Spleen (tissue), 11 donors: ENCODE data around the gene FSHR. TPM values are rescaled to one million over a fixed set of nuclear protein-coding genes. Genes with fewer than 3 reads are reported as not detected.

Experiments used
- DNase-seq: peaks from one replicate; pipeline ENCODE4 v3.0.0-alpha.2; 2020
- H3K27ac ChIP-seq, 8 donors: fragments of 200-600 bp; sonication (generic) in 7 of 8; 1 replicate in 4 of 8; 2 replicates in 4 of 8; pipeline versions ENCODE4 v1.5.0 to v1.8.0; 2016 to 2021; ENCODE audit warnings: inconsistent platforms in 4 of 8, mild to moderate bottlenecking in 4 of 8, moderate library complexity in 1 of 8
- H3K27me3 ChIP-seq, 7 donors: fragments of 200-600 bp; sonication (generic) in 6 of 7; replicated peaks in 1 of 7; 1 replicate in 4 of 7; 2 replicates in 3 of 7; pipeline versions ENCODE4 v1.5.0 to v1.8.0; 2016 to 2021; ENCODE audit warnings: inconsistent platforms in 3 of 7, mild to moderate bottlenecking in 1 of 7
- H3K36me3 ChIP-seq, 6 donors: fragments of 200-600 bp; sonication (generic) in 5 of 6; 1 replicate in 4 of 6; 2 replicates in 2 of 6; pipeline versions ENCODE4 v1.5.0 to v1.8.0; 2016 to 2021; ENCODE audit warnings: inconsistent platforms in 2 of 6
- H3K4me1 ChIP-seq, 6 donors: fragments of 200-600 bp; sonication (generic) in 5 of 6; 1 replicate in 3 of 6; 2 replicates in 3 of 6; pipeline versions ENCODE4 v1.5.0 to v1.8.0; 2016 to 2021; ENCODE audit warnings: inconsistent platforms in 3 of 6
- H3K4me3 ChIP-seq, 8 donors: fragments of 200-600 bp; sonication (generic) in 7 of 8; 1 replicate in 4 of 8; 2 replicates in 4 of 8; pipeline versions ENCODE4 v1.5.0 to v1.8.0; 2016 to 2021; ENCODE audit warnings: inconsistent platforms in 4 of 8, mild to moderate bottlenecking in 4 of 8, moderate library complexity in 2 of 8
- H3K9me3 ChIP-seq, 8 donors: fragments of 200-600 bp; sonication (generic) in 7 of 8; 1 replicate in 4 of 8; 2 replicates in 4 of 8; pipeline versions ENCODE4 v1.5.0 to v1.8.0; 2016 to 2021; ENCODE audit warnings: inconsistent platforms in 4 of 8
- POLR2A ChIP-seq, 3 donors: fragments of 450-650 bp; IDR thresholded peaks; one replicate each; pipeline ENCODE4 v1.5.1; 2017; ENCODE audit warnings: antibody characterized with exemption in 3 of 3, mild to moderate bottlenecking in 1 of 3
- POLR2AphosphoS5 ChIP-seq, 3 donors: sonication (generic); formaldehyde crosslinking; IDR thresholded peaks; one replicate each; pipeline ENCODE4 v1.5.1; 2017; ENCODE audit warnings: antibody characterized with exemption in 3 of 3
- WGBS, 5 donors: extraction: QIAGEN DNeasy Blood & Tissue Kit in 3 of 5; methylation state at CpG; one replicate each; pipeline versions ENCODE4 v1.1.5 to v1.1.7; 2013 to 2018; 5-methylcytosine and 5-hydroxymethylcytosine counted together
- intact Hi-C: fragments of 100-400 bp; cut with DNase I; formaldehyde crosslinking; loops from one replicate; pipeline ENCODE4 v1.15.0; 2023; ENCODE audit warnings: low total_unique reads
- polyA plus RNA-seq, 3 donors: library from polyadenylated mRNA; stranded (reverse); fragments of 200-250 nt; gene quantifications; one replicate each; pipeline ENCODE4 v1.2.1, GENCODE V29; 2013
- total RNA-seq, 7 donors: library from RNA; depleted of rRNA in 3 of 7; stranded (reverse); fragments of >200 nt in 3 of 7; fragmentation: NEBNext Ultra II Directional in 4 of 7; extraction: Animal tissue kit (Norgen Biotek cat#: 25700) in 4 of 7; gene quantifications; one replicate each; pipeline versions ENCODE4 v1.1.0 to v1.2.1, GENCODE V29; 2016 to 2021
- TF ChIP-seq, protein P1 (sequence below), 11 experiments: fragments of 200-600 bp in 7 of 11; fragments of 450-650 bp in 4 of 11; sonication (generic) in 4 of 11; IDR thresholded peaks in 8 of 11; conservative IDR thresholded peaks in 3 of 11; 1 replicate in 7 of 11; 2 replicates in 4 of 11; pipeline versions ENCODE4 v1.4.0 to v1.8.0; 2016 to 2021; ENCODE audit warnings: antibody characterized with exemption in 11 of 11, inconsistent platforms in 4 of 11, mild to moderate bottlenecking in 1 of 11
- donor health status: healthy with polysubstance abuse.
- donor health status: DM: no; HTN: no; CAD: no; lungs with moderate emphysema.
- donor health status: DM: no; HTN: no; CAD: no.
- donor health status: Bipolar disorder and iron deficiency.
- donor health status: healthy.
- donor health status: DM: no; HTN: no; CAD: no.
- donor health status: DM: yes; HTN: yes; CAD: no.

FSHR gene
- total and polyA plus RNA-seq, 10 donors = 0.03 TPM; not detected in 9

GRCh38 chr2:49111006-49111405 lies 43.3 kb downstream of the FSHR start:
- Histone ChIP-seq H3K27me3 (no peaks in the 10 kb centered on the region), H3K4me1 (no peaks in the 10 kb centered on the region), H3K36me3 (no peaks in the 10 kb centered on the region), H3K4me3 (no peak overlapping the region), H3K9me3 (no peaks in the 10 kb centered on the region), H3K27ac (no peak overlapping the region)
- intact Hi-C loops = no loop called here
- DNase-seq = no peak
- WGBS, 5 donors = 82 to 96% (median 88%) methylated on average over 2 of the region's 2 CpGs
- TF ChIP-seq POLR2AphosphoS5 (IDR thresholded peaks at IDR 0.05) = no peak

DNA sequence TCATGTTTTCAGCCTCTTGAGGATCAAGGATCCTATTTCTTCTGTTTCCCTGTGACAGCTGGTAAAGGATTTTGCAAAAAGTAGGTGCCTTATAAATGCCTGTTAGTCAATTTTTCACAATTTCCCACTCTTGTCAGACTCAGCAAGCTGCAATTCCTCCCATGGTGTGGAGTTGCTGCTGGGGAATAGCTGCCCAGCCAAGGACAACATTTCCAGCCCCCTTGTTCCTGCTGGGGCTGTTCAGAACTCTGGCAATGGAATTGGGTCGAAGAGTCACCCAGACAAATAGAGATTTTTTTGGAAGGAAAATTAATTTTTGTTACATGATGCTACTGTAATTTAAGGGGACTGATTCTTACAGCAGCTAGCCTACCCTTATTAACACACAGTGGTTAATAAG lies 43.7 kb downstream of the FSHR start:
- Histone ChIP-seq H3K4me3 (no peak overlapping the region), H3K27me3 (no peaks in the 10 kb centered on the region), H3K4me1 (no peaks in the 10 kb centered on the region), H3K9me3 (no peaks in the 10 kb centered on the region), H3K27ac (no peak overlapping the region), H3K36me3 (no peaks in the 10 kb centered on the region)
- TF ChIP-seq, protein P1, sequence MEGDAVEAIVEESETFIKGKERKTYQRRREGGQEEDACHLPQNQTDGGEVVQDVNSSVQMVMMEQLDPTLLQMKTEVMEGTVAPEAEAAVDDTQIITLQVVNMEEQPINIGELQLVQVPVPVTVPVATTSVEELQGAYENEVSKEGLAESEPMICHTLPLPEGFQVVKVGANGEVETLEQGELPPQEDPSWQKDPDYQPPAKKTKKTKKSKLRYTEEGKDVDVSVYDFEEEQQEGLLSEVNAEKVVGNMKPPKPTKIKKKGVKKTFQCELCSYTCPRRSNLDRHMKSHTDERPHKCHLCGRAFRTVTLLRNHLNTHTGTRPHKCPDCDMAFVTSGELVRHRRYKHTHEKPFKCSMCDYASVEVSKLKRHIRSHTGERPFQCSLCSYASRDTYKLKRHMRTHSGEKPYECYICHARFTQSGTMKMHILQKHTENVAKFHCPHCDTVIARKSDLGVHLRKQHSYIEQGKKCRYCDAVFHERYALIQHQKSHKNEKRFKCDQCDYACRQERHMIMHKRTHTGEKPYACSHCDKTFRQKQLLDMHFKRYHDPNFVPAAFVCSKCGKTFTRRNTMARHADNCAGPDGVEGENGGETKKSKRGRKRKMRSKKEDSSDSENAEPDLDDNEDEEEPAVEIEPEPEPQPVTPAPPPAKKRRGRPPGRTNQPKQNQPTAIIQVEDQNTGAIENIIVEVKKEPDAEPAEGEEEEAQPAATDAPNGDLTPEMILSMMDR (IDR thresholded peaks at IDR 0.05 in 8 of 11, conservative IDR thresholded peaks at IDR 0.05 in 3 of 11) = no peak
- no peak for TF ChIP-seq POLR2AphosphoS5 (IDR thresholded peaks at IDR 0.05)
- TF ChIP-seq POLR2A (IDR thresholded peaks at IDR 0.05) = no peak
- 50 to 78% (median 71%) methylated on average over 1 of the region's 1 CpG for WGBS, 5 donors
- DNase-seq = no peak
- intact Hi-C loops = no loop called here

DNA sequence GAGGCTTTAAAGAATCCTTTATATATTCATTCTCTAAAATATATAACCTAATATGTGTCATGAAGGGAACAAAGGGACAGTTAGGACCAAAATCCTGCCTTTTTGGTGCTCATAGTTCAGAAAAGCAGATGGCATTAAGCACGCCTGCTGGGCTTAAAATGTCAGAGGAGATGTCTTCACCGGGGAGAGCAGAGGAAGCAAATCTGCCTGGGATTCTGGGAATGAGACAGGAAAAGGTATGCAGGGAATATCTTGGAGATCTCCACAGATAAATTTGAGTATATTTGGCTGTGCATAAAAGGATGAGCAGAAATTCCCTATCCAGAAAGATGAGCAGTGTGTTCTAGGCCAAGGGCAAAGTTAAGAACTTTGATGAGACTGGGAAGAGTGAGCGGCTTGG lies 45.5 kb downstream of the FSHR start:
- Histone ChIP-seq H3K4me3 (no peak overlapping the region), H3K36me3 (no peaks in the 10 kb centered on the region), H3K27me3 (no peaks in the 10 kb centered on the region), H3K9me3 (no peaks in the 10 kb centered on the region), H3K4me1 (no peaks in the 10 kb centered on the region), H3K27ac (no peak overlapping the region)
- WGBS, 5 donors = 74 to 85% (median 78%) methylated on average over 3 of the region's 3 CpGs
- TF ChIP-seq POLR2AphosphoS5 (IDR thresholded peaks at IDR 0.05) = no peak
- no peak for DNase-seq
- intact Hi-C loops = no loop called here

- WGBS, 5 donors = 46 to 65% (median 61%) methylated on average over 3 of the region's 3 CpGs
- DNase-seq = no peak
- intact Hi-C loops = no loop called here
- no peaks in the 10 kb centered on the region for H3K9me3 ChIP-seq
- no peak overlapping the region for H3K4me3 ChIP-seq
- H3K4me1 ChIP-seq = no peaks in the 10 kb centered on the region
- no peaks in the 10 kb centered on the region for H3K27me3 ChIP-seq
- TF ChIP-seq POLR2AphosphoS5 (IDR thresholded peaks at IDR 0.05) (no peak), POLR2A (IDR thresholded peaks at IDR 0.05) (no peak)
- TF ChIP-seq, protein P1 (IDR thresholded peaks at IDR 0.05 in 8 of 11, conservative IDR thresholded peaks at IDR 0.05 in 3 of 11) = no peak
- H3K27ac ChIP-seq = no peak overlapping the region
- H3K36me3 ChIP-seq = no peaks in the 10 kb centered on the region
Observed at GRCh38 chr2:49108436-49108835, 45.9 kb downstream of the FSHR start.

DNA sequence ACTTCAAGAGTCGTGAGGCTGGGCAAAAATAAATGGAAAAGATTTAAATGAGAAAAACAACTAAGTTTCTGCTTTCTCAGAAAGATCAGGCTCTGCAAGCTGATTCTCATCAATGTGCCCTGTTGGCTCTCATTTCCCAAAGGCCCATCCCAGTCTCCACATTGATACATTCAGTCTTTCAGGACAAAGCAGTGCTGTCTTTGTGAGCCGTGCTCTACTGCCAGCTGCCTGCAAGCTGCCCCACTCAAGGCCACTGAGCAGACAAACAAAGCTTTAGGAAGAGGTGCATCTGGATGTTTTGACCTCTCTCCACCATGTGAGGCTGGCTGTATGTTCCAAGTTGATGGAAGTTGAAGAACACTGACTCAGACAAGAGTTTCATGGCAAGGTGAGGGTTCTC lies 48.8 kb downstream of the FSHR start:
- intact Hi-C loops = no loop called here
- no peak for DNase-seq
- Histone ChIP-seq H3K4me1 (no peaks in the 10 kb centered on the region), H3K27me3 (no peaks in the 10 kb centered on the region), H3K4me3 (no peak overlapping the region), H3K27ac (no peak overlapping the region), H3K36me3 (no peaks in the 10 kb centered on the region), H3K9me3 (no peaks in the 10 kb centered on the region)
- WGBS, 5 donors = 69 to 85% (median 73%) methylated on average over 2 of the region's 2 CpGs
- TF ChIP-seq POLR2A (IDR thresholded peaks at IDR 0.05) (no peak), POLR2AphosphoS5 (IDR thresholded peaks at IDR 0.05) (no peak)
- TF ChIP-seq, protein P1 (IDR thresholded peaks at IDR 0.05 in 8 of 11, conservative IDR thresholded peaks at IDR 0.05 in 3 of 11) = no peak
